GM18505 (cell line): Measurements from ENCODE around the gene CAMTA1.
"Not testable (repeated sequence)": the region's sequence is repeated elsewhere in the genome, so short reads cannot be mapped to it uniquely, and the experiment has no call there.

Experiments used
- ATAC-seq: cut with Tn5 transposase; IDR thresholded peaks from one replicate; pipeline ENCODE4 v1.9.1; 2021; ENCODE audit not compliant: unreplicated experiment
- POLR2A ChIP-seq: IDR thresholded peaks from 4 replicates; pipeline ENCODE4 v1.6.1; 2011; ENCODE audit warnings: borderline replicate concordance; ENCODE audit not compliant: insufficient read depth, insufficient read length; ENCODE audit errors: extremely low read depth

Gene CAMTA1

GRCh38 chr1:6811583-6811982 lies 26.3 kb downstream of the CAMTA1 start:
- TF ChIP-seq POLR2A: no peak
- no peak for ATAC-seq

- no peak for ATAC-seq
- TF ChIP-seq POLR2A: no peak
Measured at GRCh38 chr1:6813165-6813564, 27.9 kb downstream of the CAMTA1 start.

GRCh38 chr1:6815726-6816125 lies 30.5 kb downstream of the CAMTA1 start:
- no peak for ATAC-seq
- TF ChIP-seq POLR2A: no peak

- no peak for TF ChIP-seq POLR2A
- no peak for ATAC-seq
Measured at GRCh38 chr1:6819246-6820040, 34.2 kb downstream of the CAMTA1 start.

GRCh38 chr1:6820899-6821298 lies 35.6 kb downstream of the CAMTA1 start:
- TF ChIP-seq POLR2A: no peak

GRCh38 chr1:6822530-6823359 lies 37.5 kb downstream of the CAMTA1 start:
- no peak for TF ChIP-seq POLR2A
- ATAC-seq: no peak

More at GRCh38 chr1:6820899-6821298, 35.6 kb downstream of the CAMTA1 start:
- no peak for ATAC-seq

GRCh38 chr1:6823793-6824192 lies 38.5 kb downstream of the CAMTA1 start:
- TF ChIP-seq POLR2A: no peak
- ATAC-seq: no peak

- ATAC-seq: no peak
- no peak for TF ChIP-seq POLR2A
Measured at GRCh38 chr1:6824665-6825368, 39.6 kb downstream of the CAMTA1 start.

- ATAC-seq: no peak
- no peak for TF ChIP-seq POLR2A
Measured at GRCh38 chr1:6825828-6826227, 40.6 kb downstream of the CAMTA1 start.

- no peak for ATAC-seq
- TF ChIP-seq POLR2A: no peak
Measured at GRCh38 chr1:6827079-6827478, 41.8 kb downstream of the CAMTA1 start.

GRCh38 chr1:6827630-6828165 lies 42.4 kb downstream of the CAMTA1 start:
- TF ChIP-seq POLR2A: no peak
- no peak for ATAC-seq

GRCh38 chr1:6831366-6831765 lies 46.1 kb downstream of the CAMTA1 start:
- no peak for TF ChIP-seq POLR2A
- ATAC-seq: no peak

- not testable (repeated sequence) for ATAC-seq
Measured at GRCh38 chr1:6832006-6832405, 46.8 kb downstream of the CAMTA1 start.
